Fibroblast of the aortic adventitia (primary cell): ENCODE data around the gene PCDHGC5. TPM values are rescaled to one million over a fixed set of nuclear protein-coding genes. Genes with fewer than 3 reads are reported as not detected.
A peak's percentile ranks its signal among the peaks of the same experiment; 100 is the strongest.

ENCODE experiments used
- DNase-seq: peaks from one replicate; pipeline ENCODE4 v3.0.0-alpha.2; 2010; ENCODE audit warnings: low read depth
- H3K4me3 ChIP-seq: 2 replicates; pipeline ENCODE4 v1.5.1; 2011; ENCODE audit warnings: low read depth, mild to moderate bottlenecking, control low read depth, low read length, moderate library complexity
- total RNA-seq: library from RNA; depleted of rRNA; stranded (reverse); fragments of >200 nt; gene quantifications from 2 replicates; pipeline ENCODE4 v1.2.3, GENCODE V29; 2012; ENCODE audit warnings: low replicate concordance
- TF ChIP-seq, protein P1 (sequence below): IDR thresholded peaks from 2 replicates; pipeline ENCODE4 v1.5.1; 2011; ENCODE audit warnings: mild to moderate bottlenecking, low read length, control low read depth, inconsistent platforms; ENCODE audit not compliant: insufficient read depth

Gene PCDHGC5
- total RNA-seq, 1 donor, result 7.0 TPM

DNA sequence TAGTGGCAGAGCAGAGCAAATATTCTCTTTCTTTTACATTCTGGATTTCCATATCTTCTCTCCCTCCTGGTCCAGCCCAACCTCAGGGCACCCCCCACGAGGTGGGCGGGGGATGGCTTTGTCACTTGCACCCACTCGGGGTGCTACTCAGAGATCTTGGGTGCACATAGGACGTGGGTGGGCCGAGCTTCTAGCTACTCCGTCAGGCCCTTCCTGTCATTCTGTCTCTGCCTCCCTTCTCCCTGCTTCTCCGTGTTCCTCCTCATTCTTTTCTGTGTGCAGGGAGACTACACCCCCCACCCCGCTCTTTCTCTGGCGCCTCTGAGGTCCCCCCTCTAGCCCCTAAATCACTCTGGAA, 19.5 kb downstream of the PCDHGC5 start:
- TF ChIP-seq, protein P1, sequence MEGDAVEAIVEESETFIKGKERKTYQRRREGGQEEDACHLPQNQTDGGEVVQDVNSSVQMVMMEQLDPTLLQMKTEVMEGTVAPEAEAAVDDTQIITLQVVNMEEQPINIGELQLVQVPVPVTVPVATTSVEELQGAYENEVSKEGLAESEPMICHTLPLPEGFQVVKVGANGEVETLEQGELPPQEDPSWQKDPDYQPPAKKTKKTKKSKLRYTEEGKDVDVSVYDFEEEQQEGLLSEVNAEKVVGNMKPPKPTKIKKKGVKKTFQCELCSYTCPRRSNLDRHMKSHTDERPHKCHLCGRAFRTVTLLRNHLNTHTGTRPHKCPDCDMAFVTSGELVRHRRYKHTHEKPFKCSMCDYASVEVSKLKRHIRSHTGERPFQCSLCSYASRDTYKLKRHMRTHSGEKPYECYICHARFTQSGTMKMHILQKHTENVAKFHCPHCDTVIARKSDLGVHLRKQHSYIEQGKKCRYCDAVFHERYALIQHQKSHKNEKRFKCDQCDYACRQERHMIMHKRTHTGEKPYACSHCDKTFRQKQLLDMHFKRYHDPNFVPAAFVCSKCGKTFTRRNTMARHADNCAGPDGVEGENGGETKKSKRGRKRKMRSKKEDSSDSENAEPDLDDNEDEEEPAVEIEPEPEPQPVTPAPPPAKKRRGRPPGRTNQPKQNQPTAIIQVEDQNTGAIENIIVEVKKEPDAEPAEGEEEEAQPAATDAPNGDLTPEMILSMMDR, result no peak
- peak; percentile 43 for DNase-seq
- peak overlapping the region; percentile 55 for H3K4me3 ChIP-seq

DNA sequence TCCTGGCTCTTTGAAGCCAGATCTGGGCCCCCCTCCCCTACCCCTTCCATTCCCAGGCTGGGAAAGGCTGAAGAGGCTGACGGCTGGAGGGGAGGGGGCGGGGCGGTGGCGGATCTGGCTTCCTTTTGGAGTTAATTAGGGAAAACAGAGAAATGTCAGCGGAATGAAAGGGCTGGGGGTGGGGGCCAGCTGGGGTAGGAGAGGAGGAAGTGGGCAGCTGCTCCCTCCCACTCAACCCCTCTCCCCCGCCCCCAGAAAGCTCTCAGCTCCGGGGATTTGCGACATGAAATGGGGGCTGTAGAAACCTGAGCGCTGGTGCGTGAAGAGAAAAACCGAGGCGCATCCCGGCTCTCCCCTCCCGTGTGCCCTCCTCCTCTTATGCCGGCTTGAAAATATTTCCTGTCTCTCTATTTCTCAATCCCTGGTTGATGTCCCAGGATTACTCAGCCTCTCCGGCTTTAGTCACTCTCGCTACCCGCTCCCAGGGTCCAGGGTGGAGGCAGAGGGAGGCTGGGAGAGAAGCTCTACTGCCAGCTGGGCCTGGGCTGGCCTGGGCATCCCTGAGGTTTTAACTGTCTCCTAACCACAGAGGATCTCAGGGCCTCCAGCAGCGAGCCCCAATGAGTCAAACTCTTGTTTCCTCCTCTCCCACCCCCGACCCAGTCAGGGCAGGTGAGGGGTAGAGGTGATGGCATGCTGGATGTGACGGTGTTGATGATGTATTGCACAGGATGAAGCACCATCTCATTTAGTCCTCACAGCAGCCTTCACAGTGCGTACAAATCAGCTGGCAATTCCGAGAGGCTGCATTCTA, 20.1 kb downstream of the PCDHGC5 start:
- TF ChIP-seq, protein P1, result no peak
- DNase-seq, result peak; percentile 96
- peak overlapping the region; percentile 55 for H3K4me3 ChIP-seq

DNA sequence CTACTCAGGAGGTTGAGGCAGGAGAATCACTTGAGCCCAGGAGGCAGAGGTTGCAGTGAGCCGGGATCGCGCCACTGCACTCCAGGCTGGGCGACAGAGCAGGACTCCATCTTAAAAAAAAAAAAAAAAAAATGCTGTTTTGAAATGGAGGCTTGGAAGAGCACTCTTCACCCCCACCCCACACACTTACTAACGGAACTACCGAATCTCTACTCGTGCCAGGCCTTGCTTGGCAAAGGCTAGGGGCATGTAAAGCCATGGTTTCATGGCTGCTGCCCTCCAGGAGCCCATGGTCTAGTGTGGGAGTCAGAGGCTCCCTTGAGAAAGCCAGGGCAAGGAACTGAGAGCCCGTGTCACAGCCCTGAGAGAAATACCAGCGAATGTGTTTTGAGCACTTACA, 21.3 kb downstream of the PCDHGC5 start:
- TF ChIP-seq, protein P1, result no peak
- no peak for DNase-seq
- no peak overlapping the region for H3K4me3 ChIP-seq

DNA sequence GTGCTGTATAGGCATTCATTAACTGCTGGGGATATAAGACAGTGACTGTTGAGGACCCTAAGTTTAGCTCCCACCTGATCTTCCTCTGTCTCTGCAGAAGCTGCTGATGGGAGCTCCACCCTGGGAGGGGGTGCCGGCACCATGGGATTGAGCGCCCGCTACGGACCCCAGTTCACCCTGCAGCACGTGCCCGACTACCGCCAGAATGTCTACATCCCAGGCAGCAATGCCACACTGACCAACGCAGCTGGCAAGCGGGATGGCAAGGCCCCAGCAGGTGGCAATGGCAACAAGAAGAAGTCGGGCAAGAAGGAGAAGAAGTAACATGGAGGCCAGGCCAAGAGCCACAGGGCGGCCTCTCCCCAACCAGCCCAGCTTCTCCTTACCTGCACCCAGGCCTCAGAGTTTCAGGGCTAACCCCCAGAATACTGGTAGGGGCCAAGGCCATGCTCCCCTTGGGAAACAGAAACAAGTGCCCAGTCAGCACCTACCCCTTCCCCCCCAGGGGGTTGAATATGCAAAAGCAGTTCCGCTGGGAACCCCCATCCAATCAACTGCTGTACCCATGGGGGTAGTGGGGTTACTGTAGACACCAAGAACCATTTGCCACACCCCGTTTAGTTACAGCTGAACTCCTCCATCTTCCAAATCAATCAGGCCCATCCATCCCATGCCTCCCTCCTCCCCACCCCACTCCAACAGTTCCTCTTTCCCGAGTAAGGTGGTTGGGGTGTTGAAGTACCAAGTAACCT, 22.1 kb downstream of the PCDHGC5 start:
- no peak overlapping the region for H3K4me3 ChIP-seq
- DNase-seq, result no peak
- TF ChIP-seq, protein P1, result no peak

DNA sequence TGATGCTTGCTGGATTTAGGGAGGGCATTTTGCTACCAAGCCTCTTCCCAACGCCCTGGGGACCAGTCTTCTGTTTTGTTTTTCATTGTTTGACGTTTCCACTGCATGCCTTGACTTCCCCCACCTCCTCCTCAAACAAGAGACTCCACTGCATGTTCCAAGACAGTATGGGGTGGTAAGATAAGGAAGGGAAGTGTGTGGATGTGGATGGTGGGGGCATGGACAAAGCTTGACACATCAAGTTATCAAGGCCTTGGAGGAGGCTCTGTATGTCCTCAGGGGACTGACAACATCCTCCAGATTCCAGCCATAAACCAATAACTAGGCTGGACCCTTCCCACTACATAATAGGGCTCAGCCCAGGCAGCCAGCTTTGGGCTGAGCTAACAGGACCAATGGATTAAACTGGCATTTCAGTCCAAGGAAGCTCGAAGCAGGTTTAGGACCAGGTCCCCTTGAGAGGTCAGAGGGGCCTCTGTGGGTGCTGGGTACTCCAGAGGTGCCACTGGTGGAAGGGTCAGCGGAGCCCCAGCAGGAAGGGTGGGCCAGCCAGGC, 23.0 kb downstream of the PCDHGC5 start:
- TF ChIP-seq, protein P1, result no peak
- H3K4me3 ChIP-seq, result no peak overlapping the region
- no peak for DNase-seq

DNA sequence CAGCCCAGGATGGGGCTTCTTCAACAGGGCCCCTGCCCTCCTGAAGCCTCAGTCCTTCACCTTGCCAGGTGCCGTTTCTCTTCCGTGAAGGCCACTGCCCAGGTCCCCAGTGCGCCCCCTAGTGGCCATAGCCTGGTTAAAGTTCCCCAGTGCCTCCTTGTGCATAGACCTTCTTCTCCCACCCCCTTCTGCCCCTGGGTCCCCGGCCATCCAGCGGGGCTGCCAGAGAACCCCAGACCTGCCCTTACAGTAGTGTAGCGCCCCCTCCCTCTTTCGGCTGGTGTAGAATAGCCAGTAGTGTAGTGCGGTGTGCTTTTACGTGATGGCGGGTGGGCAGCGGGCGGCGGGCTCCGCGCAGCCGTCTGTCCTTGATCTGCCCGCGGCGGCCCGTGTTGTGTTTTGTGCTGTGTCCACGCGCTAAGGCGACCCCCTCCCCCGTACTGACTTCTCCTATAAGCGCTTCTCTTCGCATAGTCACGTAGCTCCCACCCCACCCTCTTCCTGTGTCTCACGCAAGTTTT, 23.6 kb downstream of the PCDHGC5 start:
- TF ChIP-seq, protein P1, result peak; percentile 88
- H3K4me3 ChIP-seq, result peak overlapping the region; percentile 28
- peak; percentile 70 for DNase-seq
